ENCODE measurements around the gene TMEM244.

The TMEM244 gene

DNA sequence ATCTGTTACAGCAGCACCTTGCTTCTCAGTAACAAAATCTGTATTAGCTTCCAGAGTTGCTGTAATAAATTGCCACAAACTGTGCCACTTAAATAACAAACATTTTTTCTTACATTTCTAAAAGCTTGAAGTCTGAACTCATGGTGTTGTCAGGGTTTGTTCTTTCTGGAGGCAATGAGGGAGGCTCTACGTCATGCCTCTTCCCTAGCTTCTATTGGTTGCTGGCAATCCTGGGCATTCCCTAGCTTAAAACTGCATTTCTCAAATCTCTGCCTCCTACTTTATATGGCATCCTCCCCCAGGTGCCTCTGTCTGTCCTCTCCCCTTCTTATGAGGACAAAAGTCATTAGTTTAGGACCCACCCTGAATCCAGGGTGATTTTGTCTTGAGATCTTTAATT is 41.6 kb upstream of the TMEM244 start:
- ChIA-PET CTCF (no interaction called here), POLR2A (no interaction called here)
- TF ChIP-seq BHLHE40 (IDR thresholded peaks at IDR 0.05; ENCODE audit: borderline replicate concordance) (no peak), CTBP1 (IDR thresholded peaks at IDR 0.05; ENCODE audit: borderline replicate concordance) (no peak), FOXM1 (IDR thresholded peaks at IDR 0.05; ENCODE audit: borderline replicate concordance) (no peak)
- no peak for DNase-seq (ENCODE audit: extremely low spot score)

DNA sequence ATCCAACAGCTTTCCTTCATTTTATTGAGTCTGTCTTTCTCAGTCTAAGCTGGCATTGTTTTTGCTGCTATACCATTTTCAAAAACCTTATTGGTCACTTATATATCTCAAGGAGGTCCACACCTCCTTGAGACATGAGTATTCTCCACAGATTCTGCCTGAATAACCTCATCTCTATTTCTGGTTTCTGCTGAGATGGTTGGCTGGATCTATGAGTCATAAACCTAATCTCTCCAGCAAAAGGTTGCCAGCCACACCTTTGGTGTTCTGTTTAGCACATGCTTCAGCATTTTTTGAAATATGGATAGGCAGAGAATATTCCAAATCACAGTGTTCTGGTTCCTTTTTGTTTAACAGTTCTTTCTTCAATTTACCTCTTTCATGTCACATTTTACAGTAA is 40.8 kb upstream of the TMEM244 start:
- CTCF ChIA-PET = interaction anchor here (0.6 kb wide), 1 partner anchor 1448 kb away, joined by 4 read pairs; no protein-coding TSS in a partner anchor
- TF ChIP-seq ZNF384 (IDR thresholded peaks at IDR 0.05) = no peak
- no peak for TF ChIP-seq FOXK2 (IDR thresholded peaks at IDR 0.05)
- no peak for TF ChIP-seq FOXA1 (IDR thresholded peaks at IDR 0.05)
- TF ChIP-seq ARNT (IDR thresholded peaks at IDR 0.05) = no peak
- no peak for TF ChIP-seq ELF4 (IDR thresholded peaks at IDR 0.05)
- no peak for TF ChIP-seq FOXM1 (IDR thresholded peaks at IDR 0.05; ENCODE audit: borderline replicate concordance)
- no peak for DNase-seq (ENCODE audit: extremely low spot score)
- POLR2A ChIA-PET = no interaction called here

GRCh38 chr6:129895692-129896091 is 34.6 kb upstream of the TMEM244 start:
- no peak for TF ChIP-seq ARNT (IDR thresholded peaks at IDR 0.05)
- no peak for TF ChIP-seq TARDBP (IDR thresholded peaks at IDR 0.05)
- TF ChIP-seq BHLHE40 (IDR thresholded peaks at IDR 0.05; ENCODE audit: borderline replicate concordance) = no peak
- TF ChIP-seq FOXM1 (IDR thresholded peaks at IDR 0.05; ENCODE audit: borderline replicate concordance) = no peak
- TF ChIP-seq SP1 (IDR thresholded peaks at IDR 0.05) = no peak
- no peak for TF ChIP-seq L3MBTL2 (conservative IDR thresholded peaks at IDR 0.05)
- TF ChIP-seq ELF4 (IDR thresholded peaks at IDR 0.05) = no peak
- TF ChIP-seq PKNOX1 (IDR thresholded peaks at IDR 0.05) = no peak
- TF ChIP-seq NFRKB (IDR thresholded peaks at IDR 0.05) = no peak
- TF ChIP-seq SUZ12 (IDR thresholded peaks at IDR 0.05) = no peak
- no peak for TF ChIP-seq FOXA1 (IDR thresholded peaks at IDR 0.05)
- DNase-seq (ENCODE audit: extremely low spot score) = no peak
- POLR2A ChIA-PET = no interaction called here
- CTCF ChIA-PET = no interaction called here

DNA sequence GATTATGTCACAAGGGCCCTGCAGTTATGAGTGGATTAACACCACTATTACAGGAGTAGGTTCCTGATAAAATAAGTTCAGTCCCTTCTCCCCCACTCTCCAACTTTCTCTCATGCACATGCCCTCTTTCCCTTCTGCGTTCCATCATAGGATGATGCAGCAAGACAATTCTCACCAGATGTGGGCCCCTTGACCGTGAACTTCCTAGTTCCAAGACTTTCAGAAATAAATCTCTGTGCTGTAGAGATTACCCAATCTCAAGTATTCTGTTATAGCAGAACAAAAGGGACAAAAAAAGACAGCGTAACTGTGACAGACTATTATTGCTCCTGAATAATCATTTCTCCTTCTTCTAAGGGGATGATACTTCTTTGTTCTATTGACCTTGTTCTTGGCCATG is 33.8 kb upstream of the TMEM244 start:
- DNase-seq (ENCODE audit: extremely low spot score) = no peak
- ChIA-PET POLR2A (no interaction called here), CTCF (no interaction called here)
- TF ChIP-seq HDGF (IDR thresholded peaks at IDR 0.05; ENCODE audit: borderline replicate concordance) (no peak), TARDBP (IDR thresholded peaks at IDR 0.05) (no peak), L3MBTL2 (conservative IDR thresholded peaks at IDR 0.05) (no peak), FOXA1 (IDR thresholded peaks at IDR 0.05) (no peak), NFRKB (IDR thresholded peaks at IDR 0.05) (no peak), SUZ12 (IDR thresholded peaks at IDR 0.05) (no peak), CTBP1 (IDR thresholded peaks at IDR 0.05; ENCODE audit: borderline replicate concordance) (no peak), ZNF384 (IDR thresholded peaks at IDR 0.05) (no peak), FOXK2 (IDR thresholded peaks at IDR 0.05) (no peak), SP1 (IDR thresholded peaks at IDR 0.05) (no peak), FOXM1 (IDR thresholded peaks at IDR 0.05; ENCODE audit: borderline replicate concordance) (no peak), PKNOX1 (IDR thresholded peaks at IDR 0.05) (no peak), LEF1 (IDR thresholded peaks at IDR 0.05; ENCODE audit: borderline replicate concordance) (no peak), ELF4 (IDR thresholded peaks at IDR 0.05) (no peak), ARNT (IDR thresholded peaks at IDR 0.05) (no peak), BHLHE40 (IDR thresholded peaks at IDR 0.05; ENCODE audit: borderline replicate concordance) (no peak)

DNA sequence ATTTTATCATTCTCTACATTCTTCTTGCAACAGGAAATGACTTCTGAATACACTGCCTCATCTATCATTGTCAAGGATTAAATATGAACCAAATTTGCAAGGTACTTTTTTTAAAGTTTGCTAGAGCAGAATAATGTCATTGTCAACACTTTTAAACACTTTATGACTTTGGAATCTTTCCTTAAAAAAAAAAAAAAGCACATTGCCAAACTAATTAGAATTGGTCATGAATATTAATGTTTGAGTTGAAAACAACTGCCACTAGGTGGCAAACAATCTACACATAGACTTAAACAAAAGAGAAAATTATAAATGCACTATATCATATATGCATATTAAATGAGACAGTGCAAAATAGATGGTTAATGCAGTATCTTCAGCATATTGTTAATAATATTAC is 32.5 kb upstream of the TMEM244 start:
- ChIA-PET CTCF (no interaction called here), POLR2A (no interaction called here)
- TF ChIP-seq ARNT (IDR thresholded peaks at IDR 0.05) = no peak
- no peak for TF ChIP-seq NFRKB (IDR thresholded peaks at IDR 0.05)
- no peak for TF ChIP-seq FOXK2 (IDR thresholded peaks at IDR 0.05)
- TF ChIP-seq BHLHE40 (IDR thresholded peaks at IDR 0.05; ENCODE audit: borderline replicate concordance) = no peak
- no peak for TF ChIP-seq TARDBP (IDR thresholded peaks at IDR 0.05)
- TF ChIP-seq ZNF384 (IDR thresholded peaks at IDR 0.05) = peak; percentile 76
- DNase-seq (ENCODE audit: extremely low spot score) = no peak

GRCh38 chr6:129890701-129891100 is 29.6 kb upstream of the TMEM244 start:
- DNase-seq (ENCODE audit: extremely low spot score) = no peak
- TF ChIP-seq TARDBP (IDR thresholded peaks at IDR 0.05) (no peak), NFRKB (IDR thresholded peaks at IDR 0.05) (no peak), SUZ12 (IDR thresholded peaks at IDR 0.05) (no peak), FOXM1 (IDR thresholded peaks at IDR 0.05; ENCODE audit: borderline replicate concordance) (no peak), CTBP1 (IDR thresholded peaks at IDR 0.05; ENCODE audit: borderline replicate concordance) (no peak), L3MBTL2 (conservative IDR thresholded peaks at IDR 0.05) (no peak), ZNF384 (IDR thresholded peaks at IDR 0.05) (no peak), HDGF (IDR thresholded peaks at IDR 0.05; ENCODE audit: borderline replicate concordance) (no peak), LEF1 (IDR thresholded peaks at IDR 0.05; ENCODE audit: borderline replicate concordance) (no peak), FOXA1 (IDR thresholded peaks at IDR 0.05) (no peak), SP1 (IDR thresholded peaks at IDR 0.05) (no peak), FOXK2 (IDR thresholded peaks at IDR 0.05) (no peak), ARNT (IDR thresholded peaks at IDR 0.05) (no peak)
- ChIA-PET POLR2A (no interaction called here), CTCF (no interaction called here)

GRCh38 chr6:129890164-129890563 is 29.0 kb upstream of the TMEM244 start:
- DNase-seq (ENCODE audit: extremely low spot score) = no peak
- TF ChIP-seq FOXA1 (IDR thresholded peaks at IDR 0.05) (no peak), FOXK2 (IDR thresholded peaks at IDR 0.05) (no peak), SP1 (IDR thresholded peaks at IDR 0.05) (no peak)
- ChIA-PET CTCF (interaction anchor here (1.0 kb wide), 1 partner anchor 115 kb away, joined by 3 read pairs; no protein-coding TSS in a partner anchor), POLR2A (no interaction called here)

GRCh38 chr6:129889580-129889979 is 28.5 kb upstream of the TMEM244 start:
- CTCF ChIA-PET = interaction anchor here (1.0 kb wide), 1 partner anchor 114 kb away, joined by 3 read pairs; no protein-coding TSS in a partner anchor
- TF ChIP-seq ZNF384 (IDR thresholded peaks at IDR 0.05) (no peak), FOXA1 (IDR thresholded peaks at IDR 0.05) (no peak), TARDBP (IDR thresholded peaks at IDR 0.05) (no peak), SP1 (IDR thresholded peaks at IDR 0.05) (no peak)
- no peak for DNase-seq (ENCODE audit: extremely low spot score)
- POLR2A ChIA-PET = no interaction called here

Data from HEK293T (cell line).